Urinary bladder (tissue), 4 donors: ENCODE measurements around the gene PARP14. TPM values are rescaled to one million over a fixed set of nuclear protein-coding genes. Genes with fewer than 3 reads are reported as not detected.
"Not testable (repeated sequence)": the region's sequence is repeated elsewhere in the genome, so short reads cannot be mapped to it uniquely, and the experiment has no call there.

ENCODE experiments used
- DNase-seq: peaks from one replicate; pipeline ENCODE4 v3.0.0-alpha.2; 2015; ENCODE audit errors: extremely low spot score
- H3K27ac ChIP-seq: one replicate; pipeline ENCODE4 v1.5.1; 2013; ENCODE audit warnings: low read depth, mild to moderate bottlenecking, moderate library complexity
- H3K36me3 ChIP-seq: one replicate; pipeline ENCODE4 v1.6.1; 2013; ENCODE audit warnings: mild to moderate bottlenecking, moderate library complexity; ENCODE audit not compliant: insufficient read depth
- H3K4me1 ChIP-seq: one replicate; pipeline ENCODE4 v1.6.1; 2013; ENCODE audit warnings: mild to moderate bottlenecking, moderate library complexity; ENCODE audit not compliant: insufficient read depth
- H3K4me3 ChIP-seq: one replicate; pipeline ENCODE4 v1.5.1; 2013; ENCODE audit warnings: low read depth, low read length
- WGBS: extraction: QIAGEN DNeasy Blood & Tissue Kit; methylation state at CpG from one replicate; pipeline ENCODE4 v1.1.7; 2013; 5-methylcytosine and 5-hydroxymethylcytosine counted together
- polyA plus RNA-seq: library from polyadenylated mRNA; stranded (reverse); fragments of 200-250 nt; gene quantifications from one replicate; pipeline ENCODE4 v1.2.3, GENCODE V29; 2013
- total RNA-seq: library from RNA; depleted of rRNA; stranded (reverse); fragments of >200 nt; gene quantifications from one replicate; pipeline ENCODE4 v1.2.3, GENCODE V29; 2014
- donor health status: healthy with polysubstance abuse.
- donor health status: healthy.

The PARP14 gene
- total RNA-seq (52.0 TPM), polyA plus RNA-seq (9.7 TPM)

- Histone ChIP-seq H3K4me1 (no peaks in the 10 kb centered on the region), H3K4me3 (peak within 1 kb of the TSS; percentile 81), H3K27ac (peak within 1 kb of the TSS; percentile 96), H3K36me3 (no peaks in the 10 kb centered on the region)
- WGBS: 1% methylated on average over 63 of the region's 63 CpGs
- DNase-seq: peak; percentile 48
These were observed at the start of gene PARP14 for GRCh38 chr3:122680475-122681283. Gene PARP14 (plus strand): TSS chr3:122680839. CDS start chr3:122680884, 45 bp downstream.

- DNase-seq: no peak
- Histone ChIP-seq H3K4me3 (no peak overlapping the region), H3K27ac (no peak overlapping the region), H3K4me1 (no peaks in the 10 kb centered on the region), H3K36me3 (no peaks in the 10 kb centered on the region)
- WGBS: 44% methylated on average over 5 of the region's 5 CpGs
These were observed 44.9 kb upstream of the PARP14 start for GRCh38 chr3:122635789-122636188.

GRCh38 chr3:122636697-122637096 is 43.9 kb upstream of the PARP14 start:
- DNase-seq: no peak

GRCh38 chr3:122640437-122640999 is 40.1 kb upstream of the PARP14 start:
- no peaks in the 10 kb centered on the region for H3K36me3 ChIP-seq
- H3K27ac ChIP-seq: no peak overlapping the region
- no peaks in the 10 kb centered on the region for H3K4me1 ChIP-seq
- no peak for DNase-seq
- no peak overlapping the region for H3K4me3 ChIP-seq

More at GRCh38 chr3:122636697-122637096, 43.9 kb upstream of the PARP14 start:
- Histone ChIP-seq H3K4me3 (no peak overlapping the region), H3K36me3 (no peaks in the 10 kb centered on the region), H3K4me1 (no peaks in the 10 kb centered on the region), H3K27ac (no peak overlapping the region)
- 52% methylated on average over 3 of the region's 3 CpGs for WGBS

GRCh38 chr3:122642935-122643334 is 37.7 kb upstream of the PARP14 start:
- Histone ChIP-seq H3K4me3 (no peak overlapping the region), H3K27ac (no peak overlapping the region), H3K36me3 (no peaks in the 10 kb centered on the region), H3K4me1 (no peaks in the 10 kb centered on the region)
- DNase-seq: no peak
- 88% methylated on average over 2 of the region's 2 CpGs for WGBS

GRCh38 chr3:122646146-122646988 is 34.3 kb upstream of the PARP14 start:
- no peaks in the 10 kb centered on the region for H3K4me1 ChIP-seq
- 62% methylated on average over 5 of the region's 5 CpGs for WGBS
- no peak for DNase-seq
- H3K36me3 ChIP-seq: no peaks in the 10 kb centered on the region
- H3K4me3 ChIP-seq: no peak overlapping the region
- H3K27ac ChIP-seq: no peak overlapping the region

GRCh38 chr3:122651233-122651907 is 29.3 kb upstream of the PARP14 start:
- WGBS: 70% methylated on average over 11 of the region's 11 CpGs
- not testable (repeated sequence) for H3K4me3 ChIP-seq, DNase-seq, H3K4me1 ChIP-seq, H3K27ac ChIP-seq, H3K36me3 ChIP-seq

GRCh38 chr3:122651962-122652361 is 28.7 kb upstream of the PARP14 start:
- H3K27ac ChIP-seq, H3K36me3 ChIP-seq, DNase-seq, H3K4me1 ChIP-seq, H3K4me3 ChIP-seq: not testable (repeated sequence)
- 77% methylated on average over 6 of the region's 6 CpGs for WGBS

- not testable (repeated sequence) for H3K4me3 ChIP-seq, H3K27ac ChIP-seq, H3K36me3 ChIP-seq, DNase-seq, H3K4me1 ChIP-seq
- 94% methylated on average over 4 of the region's 4 CpGs for WGBS
These were observed 22.3 kb upstream of the PARP14 start for GRCh38 chr3:122658336-122658735.

- 66% methylated on average over 14 of the region's 14 CpGs for WGBS
- no peak overlapping the region for H3K4me3 ChIP-seq
These were observed 20.2 kb upstream of the PARP14 start for GRCh38 chr3:122660297-122660974.

GRCh38 chr3:122661633-122662032 is 19.0 kb upstream of the PARP14 start:
- no peaks in the 10 kb centered on the region for H3K4me1 ChIP-seq
- DNase-seq: no peak
- WGBS: 87% methylated on average over 13 of the region's 13 CpGs

More at GRCh38 chr3:122660297-122660974, 20.2 kb upstream of the PARP14 start:
- H3K4me1 ChIP-seq: no peaks in the 10 kb centered on the region
- no peaks in the 10 kb centered on the region for H3K36me3 ChIP-seq
- no peak for DNase-seq
- H3K27ac ChIP-seq: no peak overlapping the region

GRCh38 chr3:122662505-122662904 is 18.1 kb upstream of the PARP14 start:
- no peak for DNase-seq
- H3K4me1 ChIP-seq: no peaks in the 10 kb centered on the region
- H3K4me3 ChIP-seq: no peak overlapping the region
- no peak overlapping the region for H3K27ac ChIP-seq
- WGBS: 70% methylated on average over 2 of the region's 2 CpGs
- H3K36me3 ChIP-seq: no peaks in the 10 kb centered on the region

More at GRCh38 chr3:122661633-122662032, 19.0 kb upstream of the PARP14 start:
- H3K4me3 ChIP-seq: no peak overlapping the region
- H3K27ac ChIP-seq: no peak overlapping the region
- H3K36me3 ChIP-seq: no peaks in the 10 kb centered on the region
